ENCODE measurements around the gene WIPF2. TPM values are rescaled to one million over a fixed set of nuclear protein-coding genes. Genes with fewer than 3 reads are reported as not detected.

The WIPF2 gene
- polyA plus RNA-seq, 2 of the 4 experiments (the other 2 are of a cell fraction): 13.8 to 21.5 TPM

- no peak overlapping the region for H3K4me3 ChIP-seq
- ChIA-PET POLR2A (interaction anchor here (1.0 kb wide), 1 partner anchor 12 kb away, joined by 3 read pairs; no protein-coding TSS in a partner anchor), CTCF (interaction anchor here (0.9 to 16.5 kb wide), 12 partner anchors 10 to 167 kb away, joined by 3 to 195 read pairs (median 6); partner anchors contain the start of gene WIPF2)
- H3K9me3 ChIP-seq: no peaks in the 10 kb centered on the region
- no peak for DNase-seq (ENCODE audit: low read depth in 1 of 2, low spot score in 1 of 2)
- no peak for TF ChIP-seq MYC (IDR thresholded peaks at IDR 0.05; ENCODE audit: borderline replicate concordance, low read length)
- no peak for TF ChIP-seq MAZ (IDR thresholded peaks at IDR 0.05; ENCODE audit: borderline replicate concordance, low read depth, low read length)
- no peak for TF ChIP-seq RNF2 (IDR thresholded peaks at IDR 0.05; ENCODE audit: borderline replicate concordance, low read depth)
- TF ChIP-seq PHF8 (IDR thresholded peaks at IDR 0.05; ENCODE audit: borderline replicate concordance, low read depth): no peak
- TF ChIP-seq ATOH8 (CRISPR knock-in tag; IDR thresholded peaks at IDR 0.05; ENCODE audit: low read depth): no peak
- no peak for TF ChIP-seq HOXB5 (CRISPR knock-in tag; IDR thresholded peaks at IDR 0.05)
- TF ChIP-seq REST (IDR thresholded peaks at IDR 0.05): no peak
- no peak for TF ChIP-seq POLR2AphosphoS2 (conservative IDR thresholded peaks at IDR 0.05; ENCODE audit: low read length)
- TF ChIP-seq EHMT2 (IDR thresholded peaks at IDR 0.05; ENCODE audit: low read depth): no peak
- no peak for TF ChIP-seq SMC3 (IDR thresholded peaks at IDR 0.05)
- 0 out of 3 replicates have a peak overlapping the region, but pooled peaks have one; percentile 5 for H3K4me2 ChIP-seq
- peaks cover 36% of the 10 kb centered on the region for H3K4me1 ChIP-seq
- WGBS (ENCODE audit: missing lambda C conversion rate): 57% methylated on average over 4 of the region's 5 CpGs
- ATAC-seq: peak; percentile 11 to 20; a peak in 2 of 6 replicates
- no peak for FAIRE-seq
- peak overlapping the region in 1 of 2 experiments; percentile 47; a peak in 2 of 6 replicates for H3K27ac ChIP-seq
Observed at GRCh38 chr17:40180694-40181093, 38.4 kb upstream of the WIPF2 start.

GRCh38 chr17:40181205-40181604 is 37.9 kb upstream of the WIPF2 start:
- ChIA-PET CTCF (interaction anchor here (0.9 to 16.5 kb wide), 9 partner anchors 11 to 167 kb away, joined by 3 to 195 read pairs (median 5); partner anchors contain the start of gene WIPF2), POLR2A (no interaction called here)
- H3K4me2 ChIP-seq: no peak overlapping the region
- H3K27ac ChIP-seq: no peak overlapping the region
- WGBS (ENCODE audit: missing lambda C conversion rate): 90% methylated on average over 8 of the region's 8 CpGs
- ATAC-seq (no peak), FAIRE-seq (no peak), DNase-seq (ENCODE audit: low read depth in 1 of 2, low spot score in 1 of 2) (no peak)
- no peak for TF ChIP-seq CHD4 (IDR thresholded peaks at IDR 0.05; ENCODE audit: borderline replicate concordance)
- TF ChIP-seq BHLHE40 (IDR thresholded peaks at IDR 0.05; ENCODE audit: low read depth, low read length): no peak
- TF ChIP-seq RNF2 (IDR thresholded peaks at IDR 0.05; ENCODE audit: borderline replicate concordance, low read depth): no peak
- TF ChIP-seq HDAC2 (IDR thresholded peaks at IDR 0.05): no peak
- no peak for TF ChIP-seq ZNF302 (CRISPR knock-in tag; IDR thresholded peaks at IDR 0.05)
- TF ChIP-seq MAZ (IDR thresholded peaks at IDR 0.05; ENCODE audit: borderline replicate concordance, low read depth, low read length): no peak
- TF ChIP-seq NPAS2 (CRISPR knock-in tag; IDR thresholded peaks at IDR 0.05; ENCODE audit: borderline replicate concordance): no peak
- no peak for TF ChIP-seq HOXB5 (CRISPR knock-in tag; IDR thresholded peaks at IDR 0.05)
- no peak for TF ChIP-seq KDM5A (IDR thresholded peaks at IDR 0.05)
- TF ChIP-seq POLR2A (IDR thresholded peaks at IDR 0.05; ENCODE audit: low read length): no peak
- no peak for TF ChIP-seq REST (IDR thresholded peaks at IDR 0.05)
- TF ChIP-seq SREBF2 (IDR thresholded peaks at IDR 0.05): no peak
- no peak for TF ChIP-seq NR3C1 (IDR thresholded peaks at IDR 0.05)
- no peak for TF ChIP-seq BCL3 (IDR thresholded peaks at IDR 0.05)
- TF ChIP-seq PHF8 (IDR thresholded peaks at IDR 0.05; ENCODE audit: borderline replicate concordance, low read depth): no peak
- TF ChIP-seq USF2 (IDR thresholded peaks at IDR 0.05): no peak
- TF ChIP-seq MAFK (IDR thresholded peaks at IDR 0.05; ENCODE audit: partially characterized antibody): no peak
- TF ChIP-seq JUNB (IDR thresholded peaks at IDR 0.05): no peak
- no peak overlapping the region for H3K4me3 ChIP-seq
- H3K9me3 ChIP-seq: no peaks in the 10 kb centered on the region
- H3K4me1 ChIP-seq: peaks cover 39% of the 10 kb centered on the region
